NCI-H510A (cell line): ENCODE results near the gene TOMM6.
"Not testable (repeated sequence)": the region's sequence is repeated elsewhere in the genome, so short reads cannot be mapped to it uniquely, and the experiment has no call there.

ENCODE experiments used
- DNase-seq: peaks from one replicate; lab custom pipeline; 2025; lab: John Stamatoyannopoulos, UW

Gene TOMM6

GRCh38 chr6:41785689-41786450 is 1.6 kb upstream of the TOMM6 start:
- DNase-seq = peak; percentile 34

- DNase-seq = peak; percentile 75
Measured at GRCh38 chr6:41786451-41787218, 859 bp upstream of the TOMM6 start.

GRCh38 chr6:41789390-41789724 is 1.9 kb downstream of the TOMM6 start:
- no peak for DNase-seq

GRCh38 chr6:41790045-41790444 is 2.6 kb downstream of the TOMM6 start:
- DNase-seq = no peak

GRCh38 chr6:41791305-41791704 is 3.8 kb downstream of the TOMM6 start:
- DNase-seq = no peak

- no peak for DNase-seq
Measured at GRCh38 chr6:41791984-41792383, 4.5 kb downstream of the TOMM6 start.

- DNase-seq = no peak
Measured at GRCh38 chr6:41796474-41796873, 9.0 kb downstream of the TOMM6 start.

GRCh38 chr6:41798901-41799558 is 11.5 kb downstream of the TOMM6 start:
- DNase-seq = no peak

GRCh38 chr6:41799559-41799911 is 12.0 kb downstream of the TOMM6 start:
- DNase-seq = no peak

GRCh38 chr6:41801380-41801779 is 13.9 kb downstream of the TOMM6 start:
- no peak for DNase-seq

GRCh38 chr6:41805830-41806774 is 18.6 kb downstream of the TOMM6 start:
- DNase-seq = no peak

GRCh38 chr6:41811095-41811494 is 23.6 kb downstream of the TOMM6 start:
- DNase-seq = no peak

- not testable (repeated sequence) for DNase-seq
Measured at GRCh38 chr6:41811946-41812345, 24.5 kb downstream of the TOMM6 start.

- DNase-seq = no peak
Measured at GRCh38 chr6:41813469-41813868, 26.0 kb downstream of the TOMM6 start.

- DNase-seq = no peak
Measured at GRCh38 chr6:41813956-41814355, 26.5 kb downstream of the TOMM6 start.

GRCh38 chr6:41814629-41815028 is 27.1 kb downstream of the TOMM6 start:
- no peak for DNase-seq

- no peak for DNase-seq
Measured at GRCh38 chr6:41815587-41815986, 28.1 kb downstream of the TOMM6 start.

- DNase-seq = no peak
Measured at GRCh38 chr6:41818271-41819054, 31.0 kb downstream of the TOMM6 start.

GRCh38 chr6:41821266-41821665 is 33.8 kb downstream of the TOMM6 start:
- DNase-seq = no peak

GRCh38 chr6:41822021-41822420 is 34.5 kb downstream of the TOMM6 start:
- DNase-seq = no peak

GRCh38 chr6:41823178-41823577 is 35.7 kb downstream of the TOMM6 start:
- no peak for DNase-seq
